GM12875 (cell line): ENCODE measurements around the gene CAV3.

Source experiments
- H3K4me3 ChIP-seq: one replicate; pipeline ENCODE4 v1.5.1; 2011; ENCODE audit warnings: low read depth, low read length, control low read depth
- CTCF ChIP-seq: IDR thresholded peaks from 2 replicates; pipeline ENCODE4 v1.5.1; 2011; ENCODE audit warnings: low read depth, mild to moderate bottlenecking, control low read depth, inconsistent platforms, low read length, moderate library complexity, borderline replicate concordance; ENCODE audit not compliant: insufficient read depth

Gene CAV3

GRCh38 chr3:8737301-8737700 lies 3.7 kb downstream of the CAV3 start:
- no peak overlapping the region for H3K4me3 ChIP-seq
- no peak for TF ChIP-seq CTCF

GRCh38 chr3:8737823-8738222 lies 4.2 kb downstream of the CAV3 start:
- no peak for TF ChIP-seq CTCF
- H3K4me3 ChIP-seq, result no peak overlapping the region

- no peak overlapping the region for H3K4me3 ChIP-seq
- TF ChIP-seq CTCF, result no peak
Observed at GRCh38 chr3:8738639-8739038, 5.0 kb downstream of the CAV3 start.

GRCh38 chr3:8739757-8740504 lies 6.3 kb downstream of the CAV3 start:
- TF ChIP-seq CTCF, result no peak
- no peak overlapping the region for H3K4me3 ChIP-seq

- H3K4me3 ChIP-seq, result no peak overlapping the region
- no peak for TF ChIP-seq CTCF
Observed at GRCh38 chr3:8741581-8742261, 8.1 kb downstream of the CAV3 start.

GRCh38 chr3:8743021-8743601 lies 9.5 kb downstream of the CAV3 start:
- no peak overlapping the region for H3K4me3 ChIP-seq
- TF ChIP-seq CTCF, result no peak
